Tibial nerve (tissue), 4 donors: ENCODE results near the gene MAML2. TPM values are rescaled to one million over a fixed set of nuclear protein-coding genes. Genes with fewer than 3 reads are reported as not detected.

Experiments used
- DNase-seq, 2 donors: peaks; one replicate each; pipeline ENCODE4 v3.0.0-alpha.2; 2019; ENCODE audit warnings: low spot score in 2 of 2
- H3K27ac ChIP-seq, 4 donors: fragments of 200-600 bp; sonication (generic) in 3 of 4; one replicate each; pipeline ENCODE4 v1.5.1; 2017 to 2019; ENCODE audit warnings: mild to moderate bottlenecking in 1 of 4
- H3K27me3 ChIP-seq, 2 donors: fragments of 200-600 bp; sonication (generic) in 1 of 2; one replicate each; pipeline versions ENCODE4 v1.5.1 to v1.6.0; 2017 to 2019
- H3K36me3 ChIP-seq, 3 donors: fragments of 200-600 bp; sonication (generic); one replicate each; pipeline ENCODE4 v1.5.1; 2018 to 2019
- H3K4me1 ChIP-seq, 4 donors: fragments of 200-600 bp; sonication (generic) in 3 of 4; one replicate each; pipeline ENCODE4 v1.5.1; 2017 to 2019
- H3K4me3 ChIP-seq, 4 donors: fragments of 200-600 bp; sonication (generic) in 3 of 4; one replicate each; pipeline ENCODE4 v1.5.1; 2017 to 2019; ENCODE audit warnings: mild to moderate bottlenecking in 1 of 4, moderate library complexity in 1 of 4
- H3K9me3 ChIP-seq, 4 donors: fragments of 200-600 bp; sonication (generic) in 3 of 4; one replicate each; pipeline ENCODE4 v1.5.1; 2017 to 2019
- CTCF ChIP-seq, 5 experiments: fragments of 200-600 bp in 3 of 5; fragments of 450-650 bp in 2 of 5; sonication (generic) in 3 of 5; IDR thresholded peaks; one replicate each; pipeline ENCODE4 v1.5.1; 2016 to 2019; ENCODE audit warnings: antibody characterized with exemption in 5 of 5, mild to moderate bottlenecking in 3 of 5, moderate library complexity in 2 of 5
- EP300 ChIP-seq, 2 donors: sonication (generic); formaldehyde crosslinking; IDR thresholded peaks; one replicate each; pipeline ENCODE4 v1.6.1; 2017; ENCODE audit warnings: antibody characterized with exemption in 2 of 2, mild to moderate bottlenecking in 1 of 2
- POLR2A ChIP-seq, 2 donors: fragments of 450-650 bp; IDR thresholded peaks; one replicate each; pipeline ENCODE4 v1.6.1; 2017; ENCODE audit warnings: antibody characterized with exemption in 2 of 2, mild to moderate bottlenecking in 2 of 2, moderate library complexity in 2 of 2
- WGBS, 2 donors: methylation state at CpG; one replicate each; pipeline ENCODE4 v1.1.5; 2018; 5-methylcytosine and 5-hydroxymethylcytosine counted together
- small RNA-seq: library from RNA; depleted of rRNA; stranded (forward); fragments of <200 nt; gene quantifications from one replicate; pipeline ENCODE3, GENCODE V24; 2016
- total RNA-seq, 4 donors: library from RNA; depleted of rRNA; stranded (reverse); fragments of >200 nt; gene quantifications; one replicate each; pipeline ENCODE4 v1.1.0, GENCODE V29; 2016

The MAML2 gene
- total RNA-seq, 4 donors from 2014 or later, result 20.5 to 38.4 (median 27.9) TPM

DNA sequence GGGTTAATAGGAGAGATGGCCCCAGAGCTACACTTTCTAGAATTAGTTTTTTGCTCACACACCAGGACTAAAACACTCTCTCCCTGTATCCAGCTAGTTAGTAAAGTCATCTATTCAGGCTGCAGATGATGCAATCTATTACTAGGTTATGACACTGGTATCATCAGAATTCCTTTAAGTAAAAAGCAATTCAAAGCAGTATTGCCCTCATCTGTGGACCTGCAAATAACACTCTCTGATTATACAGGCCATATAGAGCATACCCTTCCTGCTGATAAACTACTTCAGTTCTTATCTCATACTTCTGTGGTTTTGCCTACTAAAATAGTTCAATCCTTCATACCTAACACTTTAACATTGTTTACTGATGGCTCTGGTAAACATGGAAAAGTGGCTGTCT lies 405.6 kb downstream of the MAML2 start:
- Histone ChIP-seq H3K4me3 (no peak overlapping the region), H3K36me3 (no peaks in the 10 kb centered on the region), H3K27ac (no peak overlapping the region), H3K27me3 (no peaks in the 10 kb centered on the region), H3K4me1 (no peaks in the 10 kb centered on the region), H3K9me3 (peaks cover 0 to 11% (median 0%) of the 10 kb centered on the region in 4 donors)
- TF ChIP-seq CTCF (IDR thresholded peaks at IDR 0.05) (no peak), EP300 (IDR thresholded peaks at IDR 0.05) (no peak), POLR2A (IDR thresholded peaks at IDR 0.05) (no peak)
- no peak for DNase-seq

- H3K4me1 ChIP-seq, result no peaks in the 10 kb centered on the region
- WGBS, 2 donors, result 79 to 87% methylated on average over 5 of the region's 5 CpGs
- no peaks in the 10 kb centered on the region for H3K36me3 ChIP-seq
- peaks cover 0 to 29% (median 0%) of the 10 kb centered on the region in 4 donors for H3K9me3 ChIP-seq
- H3K4me3 ChIP-seq, result no peak overlapping the region
- DNase-seq, result no peak
- H3K27ac ChIP-seq, result no peak overlapping the region
- TF ChIP-seq EP300 (IDR thresholded peaks at IDR 0.05) (no peak), POLR2A (IDR thresholded peaks at IDR 0.05) (no peak), CTCF (IDR thresholded peaks at IDR 0.05) (no peak)
- H3K27me3 ChIP-seq, result no peaks in the 10 kb centered on the region
Observed at GRCh38 chr11:95933594-95933993, 409.4 kb downstream of the MAML2 start.

DNA sequence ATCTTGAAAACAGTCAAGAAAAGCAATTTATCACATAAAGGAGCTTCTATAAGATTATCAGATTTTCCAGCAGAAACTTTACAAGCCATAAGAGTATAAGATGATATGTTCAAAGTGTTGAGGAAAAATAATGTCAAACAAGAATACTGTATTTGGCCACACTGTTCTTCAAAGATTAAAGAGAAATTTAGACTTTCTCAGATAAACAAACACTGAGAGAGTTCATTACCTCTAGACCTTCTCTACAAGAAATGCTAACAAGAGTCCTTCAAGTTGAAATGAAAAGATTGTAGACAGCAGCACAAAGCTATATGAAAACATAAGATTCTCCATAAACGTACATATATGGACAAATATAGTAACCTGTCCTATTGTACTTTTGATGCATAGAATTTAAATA lies 411.1 kb downstream of the MAML2 start:
- Histone ChIP-seq H3K36me3 (no peaks in the 10 kb centered on the region), H3K4me1 (no peaks in the 10 kb centered on the region), H3K9me3 (peaks cover 0 to 23% (median 0%) of the 10 kb centered on the region in 4 donors), H3K4me3 (no peak overlapping the region), H3K27me3 (no peaks in the 10 kb centered on the region), H3K27ac (no peak overlapping the region)
- TF ChIP-seq EP300 (IDR thresholded peaks at IDR 0.05) (no peak), CTCF (IDR thresholded peaks at IDR 0.05) (no peak), POLR2A (IDR thresholded peaks at IDR 0.05) (no peak)
- no peak for DNase-seq
- 78 to 92% methylated on average over 1 of the region's 1 CpG for WGBS, 2 donors

- no peaks in the 10 kb centered on the region for H3K36me3 ChIP-seq
- H3K4me3 ChIP-seq, result no peak overlapping the region
- no peak overlapping the region for H3K27ac ChIP-seq
- H3K4me1 ChIP-seq, result no peaks in the 10 kb centered on the region
- 77 to 80% methylated on average over 1 of the region's 1 CpG for WGBS, 2 donors
- no peak for TF ChIP-seq CTCF (IDR thresholded peaks at IDR 0.05)
- TF ChIP-seq EP300 (IDR thresholded peaks at IDR 0.05), result no peak
- TF ChIP-seq POLR2A (IDR thresholded peaks at IDR 0.05), result no peak
- H3K9me3 ChIP-seq, result peaks cover 0 to 23% (median 0%) of the 10 kb centered on the region in 4 donors
- H3K27me3 ChIP-seq, result no peaks in the 10 kb centered on the region
- no peak for DNase-seq
Observed at GRCh38 chr11:95930948-95931347, 412.0 kb downstream of the MAML2 start.

DNA sequence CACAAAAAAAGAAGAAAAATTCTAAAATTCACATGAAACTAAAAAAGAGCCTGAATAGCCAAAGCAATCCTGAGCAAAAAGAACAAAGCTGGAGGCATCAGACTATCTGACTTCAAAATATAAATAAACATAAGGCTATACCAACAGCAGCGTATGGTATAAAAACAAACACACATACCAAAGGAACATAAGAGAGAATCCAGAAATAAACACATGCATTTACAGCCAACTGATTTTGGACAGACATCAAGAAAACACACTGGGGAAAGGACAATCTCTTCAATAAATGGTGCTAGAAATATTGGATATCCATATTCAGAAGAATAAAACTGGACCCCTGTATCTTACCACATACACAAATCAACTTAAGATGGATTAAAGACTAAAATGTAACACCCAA lies 416.3 kb downstream of the MAML2 start:
- Histone ChIP-seq H3K27me3 (no peaks in the 10 kb centered on the region), H3K27ac (no peak overlapping the region), H3K4me3 (no peak overlapping the region), H3K36me3 (no peaks in the 10 kb centered on the region), H3K9me3 (peaks cover 0 to 13% (median 0%) of the 10 kb centered on the region in 4 donors), H3K4me1 (peaks cover 0 to 27% (median 5%) of the 10 kb centered on the region in 4 donors)
- TF ChIP-seq POLR2A (IDR thresholded peaks at IDR 0.05), result no peak
- TF ChIP-seq CTCF (IDR thresholded peaks at IDR 0.05), result no peak
- no peak for TF ChIP-seq EP300 (IDR thresholded peaks at IDR 0.05)
- 90 to 91% methylated on average over 1 of the region's 1 CpG for WGBS, 2 donors
- no peak for DNase-seq

Small RNAs within 50 kb of the gene (small RNA-seq; reads per million reads assigned to genes)
- gene MIR1260B, result not detected

Other genes starting within 250 kb of the MAML2 start
- 10 to 100 TPM; 41.9 to 73.4 (median 49.5) TPM for gene CCDC82, start 46.7 kb upstream of the MAML2 start, total RNA-seq
- 10 to 100 TPM in 1 of 4 donors, 1 to 10 TPM in 3; 5.9 to 10.5 (median 8.2) TPM for gene JRKL, start 46.8 kb upstream of the MAML2 start, total RNA-seq